Dermis microvascular lymphatic vessel endothelial cell (primary cell): ENCODE data around the gene ANKHD1. TPM values are rescaled to one million over a fixed set of nuclear protein-coding genes. Genes with fewer than 3 reads are reported as not detected.
"Not testable (repeated sequence)": the region's sequence is repeated elsewhere in the genome, so short reads cannot be mapped to it uniquely, and the experiment has no call there.

Source experiments
- DNase-seq, 2 donors: peaks; one replicate each; pipeline versions ENCODE4 v3.0.0 to v3.0.0-alpha.2; 2010; ENCODE audit warnings: low read depth in 2 of 2
- total RNA-seq: library from RNA; depleted of rRNA; stranded (reverse); fragments of >200 nt; gene quantifications from 2 replicates; pipeline ENCODE4 v1.2.1, GENCODE V29; 2014

ANKHD1 gene
- total RNA-seq, 1 donor from 2014 or later, result 44.7 TPM

DNA sequence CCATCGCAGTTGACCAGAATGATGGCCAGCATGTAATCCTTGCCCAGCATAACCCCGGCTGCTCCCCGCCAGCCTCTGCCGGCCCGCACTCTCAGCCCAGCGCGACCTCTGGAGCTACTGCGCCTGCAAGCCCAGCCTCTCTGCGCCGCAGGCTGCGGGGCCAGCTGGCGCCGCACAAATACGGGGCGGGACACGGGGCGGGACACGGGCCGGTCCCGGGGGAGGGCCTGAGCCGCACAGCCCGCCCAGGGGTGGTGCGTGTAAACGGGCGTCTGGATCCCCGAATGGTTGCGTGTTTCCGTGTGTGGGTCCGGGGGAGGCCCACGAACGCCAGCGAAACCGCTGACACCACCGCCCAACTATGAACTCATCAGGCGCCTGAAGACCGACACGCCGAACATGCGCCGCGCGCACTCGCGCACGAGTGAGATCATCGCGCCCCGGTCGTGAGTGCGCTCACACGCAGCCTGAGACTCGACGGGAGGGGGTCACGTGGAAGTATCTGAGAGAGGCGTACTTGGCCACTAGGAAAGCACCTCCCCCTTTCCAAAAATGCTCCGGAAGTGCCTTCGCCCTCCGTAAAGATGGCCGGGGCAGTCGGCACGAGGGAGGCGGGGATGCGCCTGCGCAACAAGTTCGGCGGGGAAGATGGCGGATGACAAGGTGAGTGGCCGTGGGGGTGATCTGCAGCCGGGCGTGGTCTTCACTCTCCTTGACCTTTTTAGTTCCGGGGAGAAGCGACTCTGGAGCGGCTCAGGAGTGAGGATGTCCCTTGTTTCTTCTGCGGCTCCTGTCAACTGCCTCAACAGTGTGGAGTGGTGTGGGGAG lies 162.8 kb downstream of the ANKHD1 start, which contains the start of the genes APBB3 and SLC35A4:
APBB3 (minus strand) TSS at position 403 of the 828 bp plus-strand sequence; CDS start at position 50, 353 bp downstream.
SLC35A4 (plus strand) TSS at position 633 of the 828 bp plus-strand sequence. CDS start 2,342 bp downstream, outside the sequence.
- peak; percentile 97 for DNase-seq

DNA sequence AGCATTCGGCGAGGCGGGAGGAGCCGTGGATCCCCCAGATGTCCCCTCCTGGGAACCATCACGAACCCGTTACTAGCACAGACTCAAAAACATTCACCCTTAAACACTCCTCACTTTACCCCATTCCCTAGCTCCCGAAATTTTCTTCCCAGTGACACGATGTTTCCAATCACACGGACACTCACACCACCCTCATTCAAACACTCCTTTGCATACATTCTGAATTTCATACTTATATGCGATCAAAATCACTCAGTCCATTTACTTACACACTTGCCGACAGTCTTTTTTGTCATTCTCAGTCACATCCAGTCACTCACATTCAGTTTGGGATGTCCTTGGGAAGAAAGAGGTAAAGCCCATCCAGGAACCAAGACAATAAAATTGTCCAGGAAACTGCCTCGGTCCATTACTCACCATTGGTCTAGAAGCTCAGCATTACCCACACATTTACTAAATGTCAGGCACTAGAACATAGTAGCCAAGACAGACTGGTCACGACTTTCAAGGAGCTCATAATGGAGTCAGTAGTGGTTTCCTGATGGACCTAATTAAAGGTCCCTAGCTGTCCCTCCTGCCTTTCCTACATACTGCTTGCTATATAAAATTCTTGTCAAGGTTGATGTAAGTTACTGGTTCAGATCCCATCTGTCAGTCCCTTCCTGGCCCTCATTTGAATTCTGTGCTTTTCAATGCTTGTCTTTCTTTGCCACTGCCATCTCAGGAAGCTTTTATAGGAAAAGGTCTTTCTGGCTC lies 163.6 kb downstream of the ANKHD1 start:
- peak in 1 of 2 donors; percentile 55 for DNase-seq

DNA sequence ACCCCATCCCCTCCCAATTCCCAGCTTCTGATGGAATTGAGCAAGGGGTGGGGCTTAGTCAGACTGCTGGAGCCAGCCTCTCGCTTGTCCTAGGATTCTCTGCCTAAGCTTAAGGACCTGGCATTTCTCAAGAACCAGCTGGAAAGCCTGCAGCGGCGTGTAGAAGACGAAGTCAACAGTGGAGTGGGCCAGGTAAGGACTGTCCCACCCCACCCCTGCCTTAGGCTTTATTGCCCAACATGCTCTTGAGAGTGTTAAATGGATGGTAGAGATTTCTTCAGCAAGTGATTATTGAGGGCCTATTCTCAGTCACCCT lies 164.1 kb downstream of the ANKHD1 start:
- no peak for DNase-seq

DNA sequence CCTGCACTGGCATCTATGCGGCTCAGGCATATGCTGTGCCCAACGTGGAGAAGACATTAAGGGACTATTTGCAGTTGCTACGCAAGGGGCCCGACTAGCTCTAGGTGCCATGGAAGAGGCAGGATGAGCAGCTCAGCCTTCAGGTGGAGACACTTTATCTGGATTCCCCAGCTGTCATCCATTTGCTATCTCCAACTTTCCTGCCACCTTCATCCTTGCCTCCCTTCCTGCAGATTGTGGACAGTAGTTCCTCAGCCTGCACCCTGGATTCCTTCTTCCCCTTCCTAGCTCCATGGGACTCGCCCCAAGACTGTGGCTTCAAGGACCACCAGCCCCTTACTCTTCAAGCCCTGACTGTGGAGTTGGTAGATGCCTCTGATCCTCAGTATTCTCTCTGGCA lies 165.0 kb downstream of the ANKHD1 start:
- DNase-seq, result no peak

DNA sequence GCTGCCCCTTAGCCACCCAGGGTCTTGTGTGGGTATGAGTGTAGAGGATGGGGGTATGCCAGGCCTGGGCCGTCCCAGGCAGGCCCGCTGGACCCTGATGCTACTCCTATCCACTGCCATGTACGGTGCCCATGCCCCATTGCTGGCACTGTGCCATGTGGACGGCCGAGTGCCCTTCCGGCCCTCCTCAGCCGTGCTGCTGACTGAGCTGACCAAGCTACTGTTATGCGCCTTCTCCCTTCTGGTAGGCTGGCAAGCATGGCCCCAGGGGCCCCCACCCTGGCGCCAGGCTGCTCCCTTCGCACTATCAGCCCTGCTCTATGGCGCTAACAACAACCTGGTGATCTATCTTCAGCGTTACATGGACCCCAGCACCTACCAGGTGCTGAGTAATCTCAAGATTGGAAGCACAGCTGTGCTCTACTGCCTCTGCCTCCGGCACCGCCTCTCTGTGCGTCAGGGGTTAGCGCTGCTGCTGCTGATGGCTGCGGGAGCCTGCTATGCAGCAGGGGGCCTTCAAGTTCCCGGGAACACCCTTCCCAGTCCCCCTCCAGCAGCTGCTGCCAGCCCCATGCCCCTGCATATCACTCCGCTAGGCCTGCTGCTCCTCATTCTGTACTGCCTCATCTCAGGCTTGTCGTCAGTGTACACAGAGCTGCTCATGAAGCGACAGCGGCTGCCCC lies 165.6 kb downstream of the ANKHD1 start:
- no peak for DNase-seq

DNA sequence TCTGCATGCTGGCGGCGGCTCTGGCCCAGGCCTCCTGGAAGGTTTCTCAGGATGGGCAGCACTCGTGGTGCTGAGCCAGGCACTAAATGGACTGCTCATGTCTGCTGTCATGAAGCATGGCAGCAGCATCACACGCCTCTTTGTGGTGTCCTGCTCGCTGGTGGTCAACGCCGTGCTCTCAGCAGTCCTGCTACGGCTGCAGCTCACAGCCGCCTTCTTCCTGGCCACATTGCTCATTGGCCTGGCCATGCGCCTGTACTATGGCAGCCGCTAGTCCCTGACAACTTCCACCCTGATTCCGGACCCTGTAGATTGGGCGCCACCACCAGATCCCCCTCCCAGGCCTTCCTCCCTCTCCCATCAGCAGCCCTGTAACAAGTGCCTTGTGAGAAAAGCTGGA lies 166.2 kb downstream of the ANKHD1 start:
- DNase-seq, result no peak

DNA sequence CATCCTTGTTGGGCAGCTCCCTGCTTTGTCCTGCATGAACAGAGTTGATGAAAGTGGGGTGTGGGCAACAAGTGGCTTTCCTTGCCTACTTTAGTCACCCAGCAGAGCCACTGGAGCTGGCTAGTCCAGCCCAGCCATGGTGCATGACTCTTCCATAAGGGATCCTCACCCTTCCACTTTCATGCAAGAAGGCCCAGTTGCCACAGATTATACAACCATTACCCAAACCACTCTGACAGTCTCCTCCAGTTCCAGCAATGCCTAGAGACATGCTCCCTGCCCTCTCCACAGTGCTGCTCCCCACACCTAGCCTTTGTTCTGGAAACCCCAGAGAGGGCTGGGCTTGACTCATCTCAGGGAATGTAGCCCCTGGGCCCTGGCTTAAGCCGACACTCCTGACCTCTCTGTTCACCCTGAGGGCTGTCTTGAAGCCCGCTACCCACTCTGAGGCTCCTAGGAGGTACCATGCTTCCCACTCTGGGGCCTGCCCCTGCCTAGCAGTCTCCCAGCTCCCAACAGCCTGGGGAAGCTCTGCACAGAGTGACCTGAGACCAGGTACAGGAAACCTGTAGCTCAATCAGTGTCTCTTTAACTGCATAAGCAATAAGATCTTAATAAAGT lies 166.9 kb downstream of the ANKHD1 start:
- no peak for DNase-seq

DNA sequence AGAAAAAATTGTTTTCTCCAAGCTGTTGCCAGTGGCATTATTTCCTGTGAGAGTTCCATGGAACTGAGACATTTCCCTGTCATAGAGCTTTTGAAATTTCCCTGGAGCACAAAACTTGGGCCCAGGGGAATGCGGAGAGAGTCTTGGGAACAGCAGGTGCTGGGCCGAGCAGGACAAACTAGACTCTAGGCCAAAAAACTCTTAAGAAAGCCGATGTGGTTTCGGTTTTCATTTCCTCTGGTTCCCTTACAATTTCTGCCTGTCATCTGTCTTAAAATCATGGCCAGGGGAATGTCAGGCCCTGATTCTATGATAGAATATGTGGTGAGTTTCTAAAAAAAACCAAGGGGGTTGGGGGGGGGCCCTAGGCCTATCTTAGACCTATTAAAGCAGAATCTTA lies 167.6 kb downstream of the ANKHD1 start:
- DNase-seq, result no peak

DNA sequence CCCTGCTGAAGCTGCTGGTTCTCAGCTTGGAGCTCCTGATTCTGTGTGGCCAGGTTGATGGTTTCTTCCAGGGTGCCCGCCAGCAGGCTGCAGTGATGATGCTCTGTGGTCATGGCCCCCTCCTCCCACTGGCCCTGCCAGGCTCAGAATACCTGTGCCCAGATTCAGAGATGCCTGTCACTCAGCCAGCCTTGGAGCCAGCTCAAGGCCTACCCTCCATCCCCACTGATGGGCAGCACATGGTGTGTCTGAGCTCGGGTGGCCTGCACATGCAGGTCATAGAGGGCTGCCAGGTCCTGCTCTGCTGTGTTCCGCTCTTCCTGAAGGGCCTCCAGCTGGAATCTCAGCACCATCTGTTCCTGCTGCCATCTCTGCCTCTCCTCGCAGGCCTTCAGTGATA lies 168.4 kb downstream of the ANKHD1 start:
- DNase-seq, result no peak

DNA sequence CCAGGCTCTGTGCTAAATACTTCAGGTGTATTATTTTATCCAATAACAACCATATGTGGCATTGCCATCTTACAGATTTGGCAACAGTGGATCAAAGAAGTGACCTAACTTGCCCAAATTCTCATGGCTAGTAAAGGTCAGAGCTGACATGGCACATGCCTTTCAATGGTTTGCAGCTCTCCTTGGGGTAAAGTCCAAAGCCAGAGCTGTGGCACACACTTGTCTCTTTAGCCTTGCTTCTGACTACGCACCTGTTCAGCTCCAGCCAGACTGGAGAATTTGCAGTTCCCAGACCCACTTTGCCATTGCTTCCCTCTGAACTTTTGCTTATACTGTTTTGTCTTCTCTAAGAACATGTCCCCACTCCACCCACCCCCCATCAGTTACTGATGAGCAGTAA lies 168.9 kb downstream of the ANKHD1 start:
- no peak for DNase-seq

DNA sequence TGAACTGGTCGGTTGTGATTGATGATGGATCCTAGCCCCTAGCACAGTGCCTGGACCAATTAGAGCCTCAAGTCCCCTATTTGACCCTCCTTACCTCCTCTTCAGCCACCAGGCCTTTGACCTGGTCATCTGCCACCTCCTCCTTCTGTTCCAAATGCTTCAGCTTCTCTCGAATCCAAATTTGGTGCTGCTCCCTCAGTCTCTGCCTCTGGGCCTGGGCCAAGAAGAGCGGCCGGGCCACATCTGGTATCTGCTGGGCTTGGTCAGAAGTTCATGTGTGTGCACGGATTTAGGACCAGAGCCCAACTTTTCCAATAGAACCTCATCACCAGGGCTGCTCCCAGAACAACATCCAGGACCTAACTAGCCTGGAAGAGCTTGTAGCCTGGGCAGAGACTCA lies 169.5 kb downstream of the ANKHD1 start:
- DNase-seq, result no peak

DNA sequence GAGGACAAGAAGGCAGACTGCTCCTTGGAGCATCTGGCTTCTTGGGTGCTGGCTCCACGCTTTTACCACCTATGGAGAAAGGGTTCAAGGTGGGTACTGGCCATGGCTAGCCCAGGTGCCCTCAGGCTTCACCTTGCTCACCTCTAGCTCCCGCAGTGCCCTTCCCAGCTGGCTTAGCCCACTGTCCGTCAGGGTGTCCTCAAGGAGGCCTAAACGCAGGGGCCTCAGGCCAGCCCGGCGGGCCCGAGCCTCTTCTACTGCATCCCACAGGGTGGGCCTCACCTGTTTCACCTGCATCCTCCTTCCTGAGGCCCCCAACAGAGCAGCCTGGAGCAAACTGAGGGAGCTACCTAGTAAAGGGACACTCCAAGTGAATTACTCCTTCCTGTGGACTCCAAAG lies 172.1 kb downstream of the ANKHD1 start:
- no peak for DNase-seq

DNA sequence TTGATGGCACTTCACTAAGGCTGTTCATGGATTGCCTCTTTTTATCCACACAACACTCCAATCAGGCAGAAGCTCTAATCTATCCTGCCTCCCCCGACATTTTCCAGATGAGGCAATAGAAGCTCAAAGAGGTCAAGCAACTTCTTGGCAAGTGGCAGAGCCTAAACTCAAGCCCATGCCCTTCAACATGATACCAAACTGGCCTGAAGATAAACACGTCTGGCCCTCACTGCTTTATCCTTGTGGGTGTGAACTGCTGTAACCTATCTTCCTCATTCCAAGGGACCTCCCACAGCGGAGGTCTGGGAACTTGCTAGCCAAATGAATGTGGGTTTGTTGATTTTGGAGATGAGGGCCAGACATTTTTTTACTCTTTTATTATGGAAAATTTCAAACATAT lies 172.5 kb downstream of the ANKHD1 start:
- DNase-seq, result peak; percentile 36 to 72

DNA sequence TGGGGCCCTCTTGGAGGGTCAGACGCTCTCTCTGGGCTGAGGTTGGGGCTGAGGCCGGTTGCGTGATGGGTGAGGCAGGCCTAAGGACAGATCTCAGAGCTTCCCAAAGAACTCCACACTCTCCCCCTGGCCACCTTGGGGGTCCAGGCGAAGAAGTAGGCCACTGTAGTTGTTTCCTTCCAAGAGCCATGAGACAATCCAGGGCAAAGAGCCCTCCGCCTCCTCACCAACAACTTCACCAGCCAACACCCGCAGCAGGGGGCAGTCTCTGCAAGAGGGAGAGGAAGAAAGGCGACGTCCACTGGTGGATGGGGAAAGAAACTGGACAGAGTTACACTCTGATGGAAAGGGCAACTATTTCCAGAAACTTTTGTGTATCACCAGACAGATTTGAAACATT lies 173.7 kb downstream of the ANKHD1 start:
- DNase-seq, result peak in 1 of 2 donors; percentile 47

DNA sequence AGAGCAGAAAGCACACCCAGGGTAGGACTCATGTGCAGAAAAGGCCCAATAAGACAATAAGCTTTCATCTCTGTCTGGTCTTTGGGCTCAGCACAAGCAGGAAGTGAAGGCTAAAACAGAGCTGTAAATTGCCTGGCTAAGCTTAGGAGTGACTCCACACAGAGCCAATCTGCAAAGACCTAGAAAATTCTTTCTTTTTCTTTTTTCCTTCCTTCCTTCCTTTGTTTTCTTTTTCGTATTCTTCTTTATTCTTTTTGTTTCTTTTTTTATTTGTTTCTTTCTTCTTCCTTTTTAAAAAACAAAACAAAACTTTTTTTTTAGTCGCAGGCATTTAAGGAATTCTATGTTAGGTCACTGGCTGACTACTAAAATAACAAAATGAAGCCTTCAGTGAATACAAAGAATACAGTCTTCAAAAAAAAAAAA lies 175.2 kb downstream of the ANKHD1 start:
- DNase-seq, result peak in 1 of 2 donors; percentile 39

DNA sequence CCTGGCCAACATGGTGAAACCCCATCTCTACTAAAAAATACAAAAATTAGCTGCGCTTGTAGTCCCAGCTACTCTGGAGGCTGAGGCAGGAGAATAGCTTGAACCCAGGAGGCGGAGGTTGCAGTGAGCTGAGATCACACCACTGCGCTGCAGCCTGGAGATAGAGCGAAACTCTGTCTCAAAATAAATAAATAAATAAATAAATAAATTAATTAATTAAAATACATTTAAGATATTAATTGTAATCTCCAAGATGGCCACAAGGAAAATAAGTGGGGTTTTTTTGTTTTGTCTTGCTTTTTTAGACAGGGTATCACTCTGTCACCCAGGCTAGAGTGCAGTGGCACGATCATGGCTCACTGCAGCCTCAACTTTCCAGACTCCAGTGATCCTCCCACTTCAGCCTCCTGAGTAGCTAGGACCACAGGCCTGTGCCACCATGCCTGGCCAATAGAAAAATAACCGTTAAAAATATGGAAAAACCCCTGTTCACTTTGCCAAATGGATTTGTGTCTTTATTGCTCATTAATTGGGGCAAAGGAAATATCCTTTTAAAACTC lies 177.6 kb downstream of the ANKHD1 start:
- DNase-seq, result not testable (repeated sequence)

DNA sequence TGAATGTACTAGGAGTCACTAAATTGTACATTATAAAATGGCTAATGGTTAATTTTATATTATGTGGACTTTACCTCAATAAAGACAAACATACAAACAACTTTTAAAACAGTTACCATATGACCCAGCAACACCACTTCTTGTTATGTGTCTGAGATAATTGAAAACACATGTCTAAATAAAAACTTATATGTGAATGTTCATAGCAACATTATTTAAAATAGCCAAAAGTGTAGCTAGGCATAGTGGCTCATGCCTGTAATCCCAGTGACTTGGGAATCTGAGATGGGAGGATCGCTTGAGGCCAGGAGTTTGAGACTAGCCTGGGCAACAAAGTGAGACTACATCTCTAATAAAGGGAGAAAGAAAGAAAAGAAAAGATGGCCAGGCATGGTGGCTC lies 185.9 kb downstream of the ANKHD1 start:
- DNase-seq, result no peak

DNA sequence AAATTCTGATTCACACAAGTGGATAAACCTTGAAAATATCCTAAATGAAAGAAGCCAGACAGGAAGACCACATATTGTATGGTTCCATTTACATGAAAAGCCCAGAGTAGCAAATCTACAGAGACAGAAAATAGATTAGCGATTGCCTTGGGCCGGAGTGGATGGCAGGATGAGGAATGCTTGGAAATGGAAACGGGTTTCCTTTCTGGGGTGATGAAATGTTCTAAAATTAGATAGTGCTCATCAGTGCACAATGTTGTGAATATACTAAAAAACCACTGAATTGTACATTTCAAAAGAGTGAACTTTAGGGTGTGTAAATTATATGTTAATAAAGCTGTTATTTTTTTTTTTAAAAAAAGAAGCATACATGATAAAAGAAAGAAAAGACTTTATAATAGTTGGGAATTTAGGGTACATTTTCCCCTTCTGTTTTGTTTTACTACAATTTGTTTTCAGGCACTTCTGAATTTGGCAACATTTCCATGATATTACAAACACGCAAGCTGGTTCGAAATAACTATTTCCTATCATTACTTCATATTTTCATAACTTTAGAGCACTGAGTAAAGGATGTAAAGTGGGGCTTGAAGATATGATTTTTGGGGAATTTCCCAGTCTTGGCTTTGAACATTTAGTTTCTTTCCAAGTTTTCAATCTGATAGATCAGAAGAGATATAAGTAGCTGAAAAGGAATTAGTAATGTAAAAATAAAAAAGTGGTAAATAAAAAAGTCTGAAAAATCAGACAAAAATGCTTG lies 186.9 kb downstream of the ANKHD1 start:
- peak; percentile 37 to 70 for DNase-seq
